GM23338 (cell line): ENCODE measurements around the gene CDK17.

ENCODE experiments used
- CREB1 ChIP-seq: fragments of 250-450 bp; sonication (Bioruptor Pico); IDR thresholded peaks from 2 replicates; pipeline ENCODE4 v1.5.0; 2020; ENCODE audit warnings: low read depth, mild to moderate bottlenecking, moderate library complexity
- CTCF ChIP-seq, 2 experiments: fragments of 200-600 bp in 1 of 2; sonication (generic) in 1 of 2; conservative IDR thresholded peaks; 2 replicates each; pipeline versions ENCODE4 v1.5.1 to v1.6.1; 2016 to 2017; ENCODE audit warnings: antibody characterized with exemption in 2 of 2, low read depth in 2 of 2, mild to moderate bottlenecking in 2 of 2, moderate library complexity in 1 of 2
- ETS1 ChIP-seq: IDR thresholded peaks from 2 replicates; pipeline ENCODE4 v1.6.1; 2016; ENCODE audit warnings: antibody characterized with exemption
- EZH2 ChIP-seq: fragments of 200-600 bp; sonication (generic); IDR thresholded peaks from one replicate; pipeline ENCODE4 v1.8.0; 2017; ENCODE audit warnings: antibody characterized with exemption, mild to moderate bottlenecking, low read depth; ENCODE audit not compliant: unreplicated experiment
- EZH2phosphoT487 ChIP-seq: fragments of 200-600 bp; sonication (generic); IDR thresholded peaks from one replicate; pipeline ENCODE4 v1.8.1; 2018; ENCODE audit warnings: antibody characterized with exemption; ENCODE audit not compliant: unreplicated experiment
- JUNB ChIP-seq: IDR thresholded peaks from one replicate; pipeline ENCODE4 v1.6.1; 2016; ENCODE audit warnings: antibody characterized with exemption; ENCODE audit not compliant: unreplicated experiment
- NANOG ChIP-seq: IDR thresholded peaks from 2 replicates; pipeline ENCODE4 v1.6.1; 2016; ENCODE audit warnings: antibody characterized with exemption, borderline replicate concordance
- POLR2AphosphoS5 ChIP-seq: IDR thresholded peaks from 2 replicates; pipeline ENCODE4 v1.6.1; 2016; ENCODE audit warnings: antibody characterized with exemption, low read depth
- REST ChIP-seq: IDR thresholded peaks from one replicate; pipeline ENCODE4 v1.6.1; 2018; ENCODE audit warnings: antibody characterized with exemption; ENCODE audit not compliant: unreplicated experiment
- STAT1 ChIP-seq: IDR thresholded peaks from one replicate; pipeline ENCODE4 v1.6.1; 2016; ENCODE audit warnings: antibody characterized with exemption; ENCODE audit not compliant: unreplicated experiment
- ZNF114 ChIP-seq: fragments of 250-450 bp; sonication (Bioruptor Pico); IDR thresholded peaks from 2 replicates; pipeline ENCODE4 v1.5.0; 2020; ENCODE audit warnings: mild to moderate bottlenecking, moderate library complexity

GRCh38 chr12:96344124-96344695 is 56.0 kb downstream of the CDK17 start:
- TF ChIP-seq CTCF (conservative IDR thresholded peaks at IDR 0.05; ENCODE audit: low read depth in 2 of 2) (no peak), REST (no peak), EZH2 (no peak), CREB1 (no peak), POLR2AphosphoS5 (no peak), EZH2phosphoT487 (no peak), ETS1 (no peak), STAT1 (no peak), NANOG (no peak), JUNB (no peak), ZNF114 (CRISPR knock-in tag) (no peak)
